Fibroblast of skin of right biceps (primary cell): ENCODE data around the gene PLA2G2C.

Source experiments
- DNase-seq: peaks from one replicate; pipeline ENCODE4 v3.0.0-alpha.2; 2013

Gene PLA2G2C

GRCh38 chr1:20202166-20202565, 15.8 kb upstream of the PLA2G2C start:
- no peak for DNase-seq

GRCh38 chr1:20200966-20201365, 14.6 kb upstream of the PLA2G2C start:
- no peak for DNase-seq

GRCh38 chr1:20199840-20200239, 13.5 kb upstream of the PLA2G2C start:
- DNase-seq, result no peak

GRCh38 chr1:20199403-20199802, 13.1 kb upstream of the PLA2G2C start:
- DNase-seq, result no peak

GRCh38 chr1:20198918-20199317, 12.6 kb upstream of the PLA2G2C start:
- DNase-seq, result no peak

- DNase-seq, result no peak
Measured at GRCh38 chr1:20198296-20198695, 12.0 kb upstream of the PLA2G2C start.

- DNase-seq, result no peak
Measured at GRCh38 chr1:20197329-20197791, 11.0 kb upstream of the PLA2G2C start.

- DNase-seq, result no peak
Measured at GRCh38 chr1:20195462-20195780, 9.1 kb upstream of the PLA2G2C start.

GRCh38 chr1:20194757-20195461, 8.6 kb upstream of the PLA2G2C start:
- DNase-seq, result peak; percentile 40

- DNase-seq, result no peak
Measured at GRCh38 chr1:20194224-20194623, 7.9 kb upstream of the PLA2G2C start.

- no peak for DNase-seq
Measured at GRCh38 chr1:20192871-20193411, 6.6 kb upstream of the PLA2G2C start.

GRCh38 chr1:20192364-20192763, 6.0 kb upstream of the PLA2G2C start:
- DNase-seq, result peak; percentile 5

GRCh38 chr1:20191266-20191825, 5.0 kb upstream of the PLA2G2C start:
- no peak for DNase-seq

- no peak for DNase-seq
Measured at GRCh38 chr1:20190256-20191160, 4.2 kb upstream of the PLA2G2C start.

GRCh38 chr1:20189664-20190063, 3.3 kb upstream of the PLA2G2C start:
- DNase-seq, result no peak

- DNase-seq, result no peak
Measured at GRCh38 chr1:20188455-20188817, 2.1 kb upstream of the PLA2G2C start.

- DNase-seq, result no peak
Measured at GRCh38 chr1:20187813-20188454, 1.6 kb upstream of the PLA2G2C start.

GRCh38 chr1:20187103-20187812, 940 bp upstream of the PLA2G2C start:
- DNase-seq, result no peak

GRCh38 chr1:20184997-20185833, 1.1 kb downstream of the PLA2G2C start:
- DNase-seq, result no peak

GRCh38 chr1:20184481-20184900, 1.8 kb downstream of the PLA2G2C start:
- DNase-seq, result no peak

- DNase-seq, result no peak
Measured at GRCh38 chr1:20183616-20184271, 2.6 kb downstream of the PLA2G2C start.
